Epidermal melanocyte (primary cell): Measurements from ENCODE around the gene ZNF579.

Experiments
- DNase-seq: peaks from one replicate; pipeline ENCODE4 v3.0.0; 2011; ENCODE audit warnings: low spot score; ENCODE audit not compliant: insufficient read length

Gene ZNF579

DNA sequence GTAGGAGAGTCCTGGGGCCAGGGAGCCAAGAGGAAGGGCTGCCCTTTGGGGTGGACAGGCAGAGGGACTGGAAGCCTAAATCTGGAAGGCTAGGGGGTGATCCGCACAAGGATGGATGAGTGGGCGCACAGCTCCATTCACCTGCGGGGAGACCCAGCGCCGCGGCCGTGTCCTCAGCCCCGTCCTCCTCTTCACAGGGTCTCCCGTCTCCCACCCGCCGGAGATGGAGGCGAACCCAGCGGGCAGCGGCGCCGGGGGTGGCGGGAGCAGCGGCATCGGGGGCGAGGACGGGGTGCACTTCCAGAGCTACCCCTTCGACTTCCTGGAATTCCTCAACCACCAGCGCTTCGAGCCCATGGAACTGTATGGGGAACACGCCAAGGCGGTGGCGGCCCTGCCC lies 32.7 kb upstream of the ZNF579 start:
- DNase-seq: no peak

DNA sequence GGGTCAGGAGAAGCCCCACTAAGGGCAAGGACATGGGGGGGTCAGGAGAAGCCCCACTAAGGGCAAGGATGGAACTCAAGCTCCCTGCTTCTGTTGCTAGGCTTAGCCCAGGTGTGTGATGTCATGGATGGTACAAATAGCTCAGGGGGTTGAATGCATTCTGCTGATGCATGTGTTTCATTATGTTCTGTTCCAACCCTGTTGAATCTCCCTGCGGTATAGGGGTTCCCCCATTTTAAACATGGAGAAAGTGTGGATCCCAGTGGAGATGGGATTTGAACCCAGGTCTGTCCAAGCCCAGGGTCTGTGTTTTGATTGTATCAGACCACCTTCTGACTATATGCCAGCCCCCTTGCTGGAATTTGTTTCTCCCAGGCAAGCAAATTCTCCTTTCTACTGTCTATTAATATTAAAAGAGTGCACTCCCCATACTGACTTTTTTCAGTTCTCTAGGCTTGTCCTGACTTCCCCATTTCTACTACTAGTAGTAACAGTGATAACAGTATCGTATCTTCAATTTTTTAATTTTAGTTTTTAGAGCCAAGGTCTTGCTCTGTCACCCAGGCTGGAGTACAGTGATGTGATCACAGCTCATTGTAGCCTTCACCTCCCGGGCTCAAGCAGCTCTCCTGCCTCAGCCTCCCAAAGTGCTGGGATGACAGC lies 31.5 kb upstream of the ZNF579 start:
- no peak for DNase-seq

DNA sequence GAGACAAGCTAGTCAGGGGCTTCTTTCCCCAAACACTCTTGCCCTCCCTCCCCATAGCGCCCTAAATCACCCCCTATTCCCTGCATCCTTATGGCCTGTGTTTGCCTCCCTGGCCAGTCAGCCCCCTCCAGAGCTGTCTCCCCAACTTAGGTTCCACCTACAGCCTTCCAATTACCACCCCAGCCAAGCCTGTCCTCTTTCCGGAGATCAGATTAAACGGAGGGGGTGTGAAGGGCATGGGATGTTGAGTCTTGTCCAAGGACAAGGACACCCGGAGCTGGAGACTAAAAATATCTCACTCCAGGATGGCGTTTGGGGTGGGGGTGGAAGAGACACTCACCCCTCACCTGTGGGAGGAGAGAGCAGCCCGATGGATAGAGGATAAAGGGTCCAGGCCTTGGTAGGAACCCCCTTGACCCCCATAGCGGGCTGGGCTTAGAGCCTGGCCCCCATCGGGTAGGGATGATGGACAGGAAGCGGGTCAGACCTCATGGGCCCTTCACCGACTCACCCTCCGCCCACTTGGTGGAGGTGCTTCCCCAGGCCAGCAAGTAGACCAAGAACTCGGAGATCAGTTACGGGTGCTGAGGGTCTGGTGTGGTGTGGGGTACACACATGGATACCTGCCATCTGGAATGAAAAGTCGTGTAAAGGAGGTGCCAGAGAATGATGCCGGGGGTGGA lies 30.8 kb upstream of the ZNF579 start:
- no peak for DNase-seq

DNA sequence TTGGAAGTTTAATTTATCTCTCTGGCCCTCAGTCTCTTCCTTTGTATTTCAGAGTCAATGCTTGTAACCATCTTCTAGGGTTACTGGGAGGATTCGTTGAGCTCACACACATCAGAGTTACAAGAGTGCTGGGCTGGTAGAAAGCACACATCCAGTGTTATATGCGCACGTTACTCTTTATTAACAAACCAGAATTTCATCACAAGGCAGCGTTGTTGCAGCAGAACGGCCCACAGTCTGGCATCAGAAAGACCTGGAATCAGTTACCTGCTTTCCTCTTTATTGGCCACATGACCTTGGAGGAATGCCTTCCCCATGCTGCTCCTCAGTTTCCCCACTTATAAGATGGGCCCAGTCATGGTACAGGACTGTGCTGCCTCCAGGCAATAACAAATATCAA lies 28.7 kb upstream of the ZNF579 start:
- no peak for DNase-seq

DNA sequence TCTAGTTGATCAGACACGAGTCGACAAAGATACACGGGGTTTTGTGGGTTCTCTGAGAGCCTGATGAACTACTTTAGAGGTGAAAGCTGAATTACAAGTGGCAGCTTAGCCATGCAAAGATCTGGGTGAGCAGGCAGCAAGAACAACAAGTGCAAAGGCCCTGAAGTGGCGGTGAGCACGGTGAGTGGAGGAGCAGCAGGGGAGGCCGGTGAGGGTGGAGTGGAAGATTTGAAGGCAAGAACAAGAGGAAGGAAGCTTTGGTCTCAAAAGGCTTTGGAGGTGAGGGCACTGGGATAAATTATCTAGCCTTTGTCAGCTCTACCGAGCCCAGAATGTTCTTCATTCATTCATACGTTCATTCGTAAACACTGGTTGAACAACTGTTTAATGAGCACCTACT lies 26.2 kb upstream of the ZNF579 start:
- no peak for DNase-seq

DNA sequence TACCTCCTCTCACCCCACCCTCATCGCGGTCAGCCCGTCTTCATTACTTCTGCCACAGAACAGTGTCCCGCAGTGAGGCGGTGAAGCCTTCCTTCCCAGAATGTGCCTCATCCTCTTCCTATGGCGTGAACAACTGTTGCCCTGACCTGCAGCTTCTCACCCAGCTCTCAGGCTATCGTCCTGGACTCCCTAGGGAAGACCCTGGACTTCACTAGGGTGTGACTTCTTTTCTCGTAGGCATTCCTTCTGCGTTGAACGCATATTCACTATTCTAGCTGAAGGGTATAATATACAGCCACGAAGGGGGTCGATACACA lies 25.8 kb upstream of the ZNF579 start:
- DNase-seq: no peak

DNA sequence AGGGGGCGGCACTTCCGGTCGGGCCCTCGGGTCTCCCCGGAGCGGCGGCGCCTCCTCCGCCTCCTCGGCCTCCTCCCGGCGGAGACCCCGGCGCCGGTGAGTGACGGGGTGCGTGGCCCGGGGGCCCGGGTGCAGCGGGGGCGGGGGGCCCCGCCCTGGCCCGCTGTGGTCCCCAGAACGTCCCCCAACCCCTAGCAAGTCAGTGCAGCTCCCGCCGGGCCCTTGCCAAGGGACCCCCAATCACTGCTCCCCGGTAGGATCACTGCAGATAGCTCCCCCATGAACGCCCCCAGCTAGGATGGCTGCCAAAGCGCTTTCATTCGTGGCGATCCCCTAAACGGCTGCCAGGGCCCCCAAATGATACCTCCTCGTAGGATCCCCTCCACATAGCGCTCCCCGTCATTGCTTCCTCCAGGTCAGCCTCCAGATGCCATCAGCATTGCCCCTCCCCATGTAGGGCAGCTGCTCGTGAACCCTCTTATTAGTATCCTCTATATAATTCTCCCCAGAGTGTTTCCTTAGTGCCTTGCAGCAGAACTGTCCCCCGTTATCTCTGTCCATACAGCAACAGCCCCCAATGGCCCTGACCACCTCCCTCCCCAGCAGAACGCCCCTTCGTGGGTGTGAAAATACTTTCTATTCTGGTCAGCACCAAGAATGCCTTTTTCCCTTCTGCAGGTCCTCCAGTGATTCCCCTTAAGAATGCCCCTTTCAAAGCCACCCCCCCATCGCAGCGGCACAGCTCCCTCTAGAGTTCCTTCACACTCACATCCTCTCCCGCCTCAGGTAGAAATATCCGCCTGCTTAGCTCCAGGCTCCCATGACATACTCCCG lies 25.2 kb upstream of the ZNF579 start, which contains the start of gene ZNF865:
Gene ZNF865, plus strand, starts transcription at position 11 of the 834 bp plus-strand sequence. CDS start 7,972 bp downstream, outside the sequence.
- DNase-seq: peak; percentile 92

DNA sequence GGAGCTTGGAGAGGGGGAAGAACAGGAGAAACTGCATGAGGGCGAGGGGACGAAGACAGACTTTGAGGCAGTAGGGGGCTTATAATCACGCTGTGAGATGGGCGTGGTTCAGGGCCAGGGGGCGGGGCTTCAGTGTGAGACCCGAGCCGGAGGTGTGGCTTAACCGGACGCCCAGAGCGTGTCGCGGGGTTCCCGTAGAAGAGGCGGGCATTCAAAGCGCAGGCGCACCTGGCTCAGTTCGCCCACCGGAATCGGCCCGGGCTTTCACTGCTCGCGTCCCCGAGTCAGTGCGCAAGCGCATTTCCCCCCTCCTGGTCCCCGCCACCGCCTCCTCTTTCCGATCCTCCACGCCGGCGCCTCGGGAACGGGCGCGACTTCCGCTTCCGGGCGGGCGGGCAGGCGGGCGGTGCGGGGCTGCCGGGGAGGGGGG lies 24.6 kb upstream of the ZNF579 start:
- peak; percentile 96 for DNase-seq

DNA sequence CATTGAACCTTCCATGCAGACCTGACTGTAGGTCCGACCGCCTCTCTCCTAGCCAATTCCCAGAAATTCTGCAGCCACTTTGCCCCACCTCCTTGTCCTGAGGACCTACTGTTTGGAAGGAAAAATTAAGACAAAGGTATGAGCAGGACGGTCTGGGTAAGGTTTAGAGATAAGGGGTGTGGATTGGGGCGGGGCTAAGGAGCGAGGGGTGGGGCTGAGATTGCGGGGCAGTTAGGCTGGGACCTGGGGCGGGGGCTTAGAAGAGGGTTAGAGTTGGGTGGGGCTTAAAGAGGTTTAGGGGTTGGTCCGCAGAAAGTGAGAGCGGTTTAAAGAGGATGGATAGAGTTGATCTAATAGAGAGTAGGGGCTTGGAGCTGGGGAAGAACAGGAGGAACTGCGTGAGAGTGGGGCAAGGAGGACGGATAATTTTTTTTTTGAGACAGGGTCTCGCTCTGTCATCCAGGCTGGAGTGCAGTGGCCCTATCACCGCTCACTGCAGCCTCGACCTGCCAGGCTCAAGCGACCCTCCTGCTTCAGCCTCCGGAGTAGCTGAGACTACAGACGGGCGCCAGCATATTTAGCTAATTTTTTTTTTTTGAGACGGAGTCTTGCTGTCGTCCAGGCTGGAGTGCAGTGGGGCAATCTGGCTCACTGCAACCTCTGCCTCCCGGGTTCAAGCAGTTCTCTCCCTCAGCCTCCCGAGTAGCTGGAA lies 23.1 kb upstream of the ZNF579 start:
- no peak for DNase-seq

DNA sequence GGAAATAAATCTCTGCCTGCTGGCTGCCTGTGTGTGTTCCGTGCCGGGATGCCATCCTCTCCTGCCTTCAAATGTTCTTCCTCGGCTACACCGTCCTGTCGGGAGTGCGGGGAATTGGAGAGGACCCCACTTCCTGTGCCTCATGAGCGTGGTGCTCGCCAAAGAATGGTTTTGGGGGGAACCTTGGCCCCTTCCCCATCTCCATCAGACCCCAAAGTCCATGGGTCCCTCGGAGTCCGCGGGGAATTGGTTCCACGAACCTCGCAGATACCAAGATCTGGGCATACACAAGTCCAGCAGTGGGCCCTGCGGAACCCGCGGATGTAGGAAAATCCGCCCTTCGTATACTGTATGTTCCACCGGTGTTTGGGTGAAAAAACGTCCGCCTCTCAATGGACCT lies 22.5 kb upstream of the ZNF579 start:
- no peak for DNase-seq

DNA sequence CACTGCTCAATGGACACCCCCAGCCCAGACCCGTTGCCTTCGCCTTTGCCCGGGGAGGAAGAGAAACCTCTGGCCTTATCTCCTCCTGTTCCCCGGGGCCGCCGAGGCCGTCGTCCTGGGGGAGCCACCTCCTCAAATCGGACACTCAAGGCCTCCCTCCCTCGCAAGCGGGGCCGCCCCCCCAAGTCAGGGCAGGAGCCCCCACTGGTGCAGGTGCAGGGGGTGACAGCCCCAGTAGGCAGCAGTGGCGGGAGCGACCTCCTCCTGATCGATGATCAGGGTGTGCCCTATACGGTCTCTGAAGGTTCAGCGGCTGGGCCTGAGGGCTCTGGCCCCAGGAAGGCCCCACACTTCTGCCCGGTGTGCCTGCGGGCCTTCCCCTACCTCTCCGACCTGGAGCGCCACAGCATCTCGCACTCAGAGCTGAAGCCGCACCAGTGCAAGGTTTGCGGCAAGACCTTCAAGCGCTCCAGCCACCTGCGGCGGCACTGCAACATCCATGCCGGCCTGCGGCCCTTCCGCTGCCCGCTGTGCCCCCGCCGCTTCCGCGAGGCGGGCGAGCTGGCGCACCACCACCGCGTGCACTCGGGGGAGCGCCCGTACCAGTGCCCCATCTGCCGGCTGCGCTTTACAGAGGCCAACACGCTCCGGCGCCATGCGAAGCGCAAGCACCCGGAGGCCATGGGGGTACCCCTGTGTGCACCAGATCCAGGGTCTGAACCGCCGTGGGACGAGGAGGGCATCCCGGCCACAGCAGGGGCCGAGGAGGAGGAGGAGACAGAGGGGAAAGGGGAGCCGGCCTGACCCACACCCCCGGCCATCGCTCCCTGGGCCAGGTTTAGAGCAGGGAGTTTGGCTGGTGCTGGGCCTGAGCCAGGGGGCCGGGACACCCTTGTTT lies 21.7 kb upstream of the ZNF579 start:
- no peak for DNase-seq

DNA sequence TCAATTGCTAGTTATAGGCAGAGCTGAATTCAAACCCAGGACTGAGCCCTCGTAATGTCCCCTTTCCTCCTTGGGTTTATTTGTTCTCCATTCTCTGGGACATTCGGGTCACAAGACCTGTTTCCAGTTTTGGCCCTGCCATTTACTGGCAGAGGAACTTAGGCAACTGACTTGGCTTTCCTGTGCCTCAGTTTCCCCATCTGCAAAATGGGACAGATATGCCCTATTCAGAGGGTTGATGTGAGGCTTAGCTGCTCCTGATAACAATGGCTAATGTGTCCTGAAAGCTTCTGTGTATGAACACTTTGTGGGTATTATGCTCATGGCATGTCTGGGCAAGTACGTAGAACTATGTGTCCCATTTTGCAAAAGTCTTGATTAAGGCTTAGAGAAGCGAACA lies 20.4 kb upstream of the ZNF579 start:
- DNase-seq: no peak

DNA sequence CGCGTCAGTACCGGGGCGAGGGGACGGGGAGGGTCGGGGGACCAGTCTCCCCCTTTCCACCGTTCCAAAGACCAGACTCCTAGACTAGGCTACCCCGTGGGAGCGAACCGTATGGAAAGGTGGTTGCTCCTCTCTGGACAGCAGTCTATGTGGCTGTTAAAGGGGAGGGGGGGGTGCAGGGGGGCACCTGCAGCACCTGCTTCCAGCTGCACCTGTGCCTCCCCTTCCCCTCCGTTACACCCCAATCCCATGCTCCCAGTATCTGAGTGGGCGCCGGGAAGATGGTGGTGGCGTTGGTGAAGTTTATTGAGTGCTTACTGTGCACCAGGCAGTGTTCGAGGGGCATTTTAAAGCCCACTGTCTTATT lies 20.0 kb upstream of the ZNF579 start:
- DNase-seq: no peak

DNA sequence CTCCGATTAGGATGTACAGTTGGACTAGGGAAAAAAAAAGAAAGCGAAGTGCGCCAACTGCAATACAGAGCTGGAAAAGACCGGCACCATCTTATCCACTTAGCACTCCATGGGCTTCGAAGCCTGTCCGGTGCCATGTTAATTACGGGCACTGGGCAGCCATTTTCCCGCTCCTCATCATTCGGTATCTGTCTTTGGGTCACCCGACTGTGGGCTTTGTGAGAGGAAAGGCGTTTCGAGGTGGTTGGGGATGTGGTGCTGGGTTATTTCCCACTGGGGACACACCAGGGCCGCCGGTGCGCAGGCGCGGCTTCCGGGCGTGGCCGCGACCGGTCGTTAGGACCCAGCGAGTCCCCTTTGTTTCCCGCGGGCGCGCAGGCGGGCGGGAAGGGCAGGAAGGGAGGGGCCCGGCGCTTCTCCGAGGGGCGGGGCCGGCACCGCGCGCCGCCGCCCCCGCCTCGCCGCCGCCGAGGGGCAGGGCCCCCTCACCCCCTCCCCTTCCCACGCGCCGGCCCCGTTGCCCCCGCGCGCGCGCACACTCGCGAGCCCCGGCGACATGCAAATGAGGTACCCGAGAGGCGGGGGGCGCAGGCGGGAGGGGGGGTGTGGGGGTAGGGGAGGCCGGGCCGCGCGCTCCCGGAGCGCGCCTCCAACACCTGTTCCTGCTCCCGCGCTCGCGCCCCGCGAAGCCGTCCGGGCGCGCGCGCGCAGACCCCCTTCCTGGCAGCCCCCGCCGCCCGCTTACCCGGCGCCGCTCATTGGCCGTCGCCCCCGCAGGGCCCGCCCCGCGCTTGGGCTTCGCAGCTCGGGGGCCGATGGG lies 19.4 kb upstream of the ZNF579 start, which contains the start of gene ZNF524:
Gene ZNF524, plus strand, starts transcription at position 447 of the 820 bp plus-strand sequence. CDS start 1,825 bp downstream, outside the sequence.
- DNase-seq: peak; percentile 90

DNA sequence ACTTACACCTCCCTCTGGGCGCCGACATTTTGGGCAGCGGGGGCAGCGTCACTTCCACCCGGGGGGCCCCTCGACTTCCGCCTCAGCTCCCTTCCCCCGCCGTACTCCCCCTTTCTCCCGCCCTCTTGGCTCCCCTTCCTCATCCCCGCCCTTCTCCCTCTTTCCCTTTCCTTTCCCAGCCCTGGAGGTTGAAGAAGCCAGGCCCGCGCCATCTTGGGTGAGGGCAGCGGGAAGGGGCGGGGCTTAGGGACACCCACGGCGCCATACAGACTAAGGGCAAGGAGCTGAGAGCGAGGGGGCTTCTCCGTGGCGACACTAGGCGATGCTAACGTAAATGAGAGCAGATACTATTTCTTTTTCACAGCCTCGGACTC lies 18.8 kb upstream of the ZNF579 start, which contains the start of gene FIZ1:
Gene FIZ1, minus strand, starts transcription at position 50 of the 374 bp plus-strand sequence. CDS start 1,652 bp downstream, outside the sequence.
- DNase-seq: peak; percentile 94

DNA sequence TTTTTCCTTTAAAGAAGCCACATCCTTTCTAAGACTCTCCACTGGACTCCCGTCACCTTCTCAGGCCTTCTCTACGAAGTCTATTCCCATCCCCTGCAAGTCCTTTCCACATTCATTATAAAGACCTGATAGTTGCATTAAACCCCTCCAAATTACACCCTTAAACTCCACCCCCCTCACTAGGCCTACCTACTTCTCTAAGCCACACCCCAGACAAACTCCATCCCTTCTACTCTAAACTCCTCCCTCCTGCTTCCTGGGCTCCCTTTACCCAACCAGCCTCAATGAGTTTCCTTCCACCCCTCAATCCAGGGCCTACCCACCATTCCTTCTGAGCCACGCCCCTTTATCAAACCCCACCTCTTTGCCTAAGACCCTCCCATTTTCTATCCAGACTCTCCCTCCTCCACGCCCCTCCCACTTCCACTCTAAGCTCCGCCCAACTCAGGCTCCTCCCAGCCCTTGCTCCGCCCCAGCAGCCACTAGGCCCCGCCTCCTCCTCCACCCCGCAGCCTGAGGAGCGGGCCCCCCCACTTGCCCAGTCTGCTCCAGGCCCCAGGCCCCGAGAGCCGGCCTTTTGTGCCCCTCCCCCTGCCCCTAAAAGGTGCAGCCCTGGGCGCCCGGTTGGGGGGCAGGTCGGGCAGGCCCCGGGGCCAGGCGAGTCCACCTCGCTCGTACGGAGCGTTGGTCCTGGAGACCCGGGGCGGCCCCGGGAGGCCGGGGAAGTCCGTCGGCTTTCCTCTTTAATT lies 18.2 kb upstream of the ZNF579 start:
- peak; percentile 92 for DNase-seq

DNA sequence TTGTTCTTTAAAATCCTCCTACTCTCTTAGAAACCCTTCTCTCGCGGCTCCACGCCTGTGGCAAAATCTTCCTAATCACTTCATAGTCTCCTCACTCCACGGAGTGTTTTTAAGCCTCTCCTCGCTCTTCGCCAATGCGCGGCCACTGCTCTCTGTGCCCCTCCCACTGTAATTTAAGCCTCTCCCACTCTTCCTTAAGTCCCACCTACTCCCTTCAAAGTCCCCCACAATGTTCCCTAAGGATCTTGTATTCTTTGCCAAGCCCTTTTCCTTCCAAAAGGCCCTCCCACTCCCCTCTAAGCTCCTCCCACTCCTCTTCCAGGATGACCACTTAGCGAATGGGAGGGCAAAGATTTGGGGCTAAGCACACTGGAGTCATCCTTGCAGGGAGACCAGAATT lies 17.4 kb upstream of the ZNF579 start:
- no peak for DNase-seq

DNA sequence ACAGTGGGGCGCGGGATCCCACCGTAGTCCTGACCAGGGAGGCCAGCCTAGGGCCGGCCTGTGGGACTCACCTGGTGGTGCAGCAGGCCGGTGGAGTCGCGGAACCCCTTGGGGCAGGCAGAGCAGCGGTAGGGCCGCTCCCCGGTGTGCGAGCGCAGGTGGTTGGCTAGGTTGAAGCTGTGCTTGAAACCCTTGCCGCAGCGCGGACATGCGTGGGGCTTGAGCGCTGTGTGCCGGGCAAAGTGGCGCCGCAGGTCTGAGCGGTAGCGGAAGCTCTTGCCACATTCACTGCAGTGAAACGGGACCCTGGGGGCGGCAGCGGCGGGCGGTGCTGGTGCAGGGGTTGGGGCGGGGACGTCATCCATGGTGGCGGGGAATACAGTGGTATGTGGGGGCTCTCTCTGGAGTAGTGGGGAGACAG lies 16.9 kb upstream of the ZNF579 start:
- DNase-seq: no peak

DNA sequence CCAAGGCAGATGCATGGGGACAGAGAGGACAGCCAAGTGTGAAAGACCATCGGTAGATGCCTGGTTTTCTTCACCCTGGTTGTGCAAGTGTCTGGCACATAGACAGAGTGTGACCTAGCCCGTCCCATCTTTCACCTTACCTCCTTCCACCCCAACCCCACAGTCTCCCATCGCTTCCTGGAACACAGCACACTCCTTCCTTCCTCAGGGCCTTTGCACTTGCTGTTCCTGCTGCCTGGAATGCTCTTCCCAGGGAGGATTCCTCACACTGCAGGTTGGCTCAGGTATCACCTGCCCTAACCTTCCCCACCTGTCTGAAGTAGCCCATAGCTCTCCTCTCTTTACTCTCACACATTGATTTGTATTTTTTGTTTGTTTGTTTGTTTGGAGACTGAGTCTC lies 15.7 kb upstream of the ZNF579 start:
- DNase-seq: no peak
